Measurements from ENCODE around the gene LENEP. TPM values are rescaled to one million over a fixed set of nuclear protein-coding genes. Genes with fewer than 3 reads are reported as not detected.

LENEP gene
- polyA plus RNA-seq, 2 of the 4 experiments (the other 2 are of a cell fraction), result not detected

GRCh38 chr1:154961207-154962155 is 31.9 kb upstream of the LENEP start, which contains the start of gene PYGO2 (continued):
- peak; percentile 69; the same call in 1 of the 2 replicates for TF ChIP-seq HOXB5 (CRISPR knock-in tag; IDR thresholded peaks at IDR 0.05)
- TF ChIP-seq JUNB (IDR thresholded peaks at IDR 0.05), result no peak
- no peak for TF ChIP-seq ELK1 (IDR thresholded peaks at IDR 0.05; ENCODE audit: low read depth, low read length)
- no peak for TF ChIP-seq FOSL2 (IDR thresholded peaks at IDR 0.05)
- TF ChIP-seq FOSL2 (CRISPR knock-in tag; IDR thresholded peaks at IDR 0.05), result peak; percentile 30
- TF ChIP-seq JUN (IDR thresholded peaks at IDR 0.05), result peak; percentile 69 to 98; a peak in 4 of 5 replicates

GRCh38 chr1:154962156-154962749 is 31.1 kb upstream of the LENEP start:
- POLR2A ChIA-PET, result interaction anchor here (2.8 kb wide), 1 partner anchor 10 kb away, joined by 67 read pairs; the partner anchor contains the start of genes CKS1B and SHC1

GRCh38 chr1:154962795-154963330 is 30.5 kb upstream of the LENEP start:
- no peak for FAIRE-seq
- CTCF ChIA-PET, result interaction anchor here (1.0 to 3.4 kb wide), 4 partner anchors 10 to 122 kb away, joined by 3 to 19 read pairs (median 8); partner anchors contain the start of gene PMVK

More at GRCh38 chr1:154962156-154962749, 31.1 kb upstream of the LENEP start:
- FAIRE-seq (no peak), ATAC-seq (peak; percentile 12 to 25), DNase-seq (ENCODE audit: low read depth in 1 of 2, low spot score in 1 of 2) (peak in 1 of 2 experiments; percentile 51)
- H3K4me3 ChIP-seq, result peak overlapping the region; percentile 74
- peaks cover 26% of the 10 kb centered on the region for H3K4me1 ChIP-seq
- H3K27ac ChIP-seq, result peak overlapping the region; percentile 97
- CTCF ChIA-PET, result interaction anchor here (0.5 to 3.4 kb wide), 7 partner anchors 10 to 470 kb away, joined by 3 to 19 read pairs (median 4); partner anchors contain the start of gene PMVK
- TF ChIP-seq ESRRA (IDR thresholded peaks at IDR 0.05; ENCODE audit: borderline replicate concordance, low read length) (no peak), RAD21 (conservative IDR thresholded peaks at IDR 0.05 in 1 of 2, IDR thresholded peaks at IDR 0.05 in 1 of 2) (peak in 1 of 2 experiments; percentile 16; a peak in 1 of 5 replicates), RARB (CRISPR knock-in tag; IDR thresholded peaks at IDR 0.05) (no peak), KDM1A (IDR thresholded peaks at IDR 0.05; ENCODE audit: low read depth) (no peak), PBX3 (IDR thresholded peaks at IDR 0.05) (0 out of 2 replicates have a peak, but pooled peaks have one; percentile 10)
- H3K9me3 ChIP-seq, result no peaks in the 10 kb centered on the region
- 11% methylated on average over 25 of the region's 25 CpGs for WGBS (ENCODE audit: missing lambda C conversion rate)
- peak overlapping the region; percentile 99 for H3K4me2 ChIP-seq

More at GRCh38 chr1:154962795-154963330, 30.5 kb upstream of the LENEP start:
- POLR2A ChIA-PET, result interaction anchor here (2.8 kb wide), 1 partner anchor 9 kb away, joined by 67 read pairs; the partner anchor contains the start of genes CKS1B and SHC1
- ATAC-seq, result no peak
- DNase-seq (ENCODE audit: low read depth in 1 of 2, low spot score in 1 of 2), result no peak
- 91% methylated on average over 6 of the region's 6 CpGs for WGBS (ENCODE audit: missing lambda C conversion rate)
- Histone ChIP-seq H3K9me3 (no peaks in the 10 kb centered on the region), H3K4me1 (peaks cover 28% of the 10 kb centered on the region), H3K4me3 (peak overlapping the region; percentile 74; the same call in 2 of the 3 replicates), H3K27ac (peak overlapping the region; percentile 97), H3K4me2 (peak overlapping the region; percentile 99)
- TF ChIP-seq BCL3 (IDR thresholded peaks at IDR 0.05) (no peak), ELK1 (IDR thresholded peaks at IDR 0.05; ENCODE audit: low read depth, low read length) (no peak), CBX2 (IDR thresholded peaks at IDR 0.05; ENCODE audit: borderline replicate concordance, low read depth) (no peak), EHMT2 (IDR thresholded peaks at IDR 0.05; ENCODE audit: low read depth) (no peak), ESRRA (IDR thresholded peaks at IDR 0.05; ENCODE audit: borderline replicate concordance, low read length) (no peak), PBX3 (IDR thresholded peaks at IDR 0.05) (no peak)

Data from A549 (cell line).